HG03139 (cell line): ENCODE results near the gene RIMS4.

Experiments
- ATAC-seq: cut with Tn5 transposase; IDR thresholded peaks from one replicate; pipeline ENCODE4 v1.9.1; 2021; ENCODE audit not compliant: unreplicated experiment

Gene RIMS4

DNA sequence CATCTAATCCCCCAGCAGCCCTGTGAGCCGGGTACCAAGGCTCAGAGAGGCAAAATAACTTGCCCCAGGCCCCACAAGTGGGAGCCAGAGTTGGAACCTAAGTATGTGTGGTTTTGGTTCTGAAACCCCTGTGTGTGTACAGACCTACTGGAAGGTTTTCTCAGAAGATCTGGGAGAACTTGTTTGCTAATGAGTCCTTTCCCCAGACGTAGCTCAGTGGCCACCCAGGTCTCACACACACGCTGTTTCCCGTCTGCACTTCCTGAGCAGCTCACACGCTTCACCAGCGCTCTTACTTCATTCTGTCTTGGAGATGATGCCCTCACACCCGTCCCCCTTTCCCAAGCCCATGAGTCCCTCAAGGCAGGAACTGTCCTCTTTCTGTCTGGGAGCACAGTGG, 87.0 kb downstream of the RIMS4 start:
- no peak for ATAC-seq

DNA sequence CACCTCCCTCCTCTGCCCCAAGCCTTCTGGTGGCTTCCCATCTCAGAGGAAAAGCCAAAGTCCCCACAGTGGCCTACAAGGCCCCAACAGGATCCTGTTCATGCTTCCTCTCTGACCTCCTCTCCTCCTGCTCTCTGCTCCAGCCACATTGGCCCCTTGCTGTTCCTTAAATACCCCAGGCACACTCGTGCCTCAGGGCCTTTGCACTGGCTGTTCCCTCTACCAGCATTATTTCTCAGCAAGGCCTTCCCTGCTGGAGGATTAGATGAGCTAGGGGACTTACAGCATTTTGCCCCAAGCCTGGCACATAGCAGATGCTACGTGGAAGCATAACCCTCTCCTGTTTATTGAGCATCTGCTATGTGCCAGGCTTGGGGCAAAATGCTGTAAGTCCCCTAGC, 87.4 kb downstream of the RIMS4 start:
- ATAC-seq, result no peak

DNA sequence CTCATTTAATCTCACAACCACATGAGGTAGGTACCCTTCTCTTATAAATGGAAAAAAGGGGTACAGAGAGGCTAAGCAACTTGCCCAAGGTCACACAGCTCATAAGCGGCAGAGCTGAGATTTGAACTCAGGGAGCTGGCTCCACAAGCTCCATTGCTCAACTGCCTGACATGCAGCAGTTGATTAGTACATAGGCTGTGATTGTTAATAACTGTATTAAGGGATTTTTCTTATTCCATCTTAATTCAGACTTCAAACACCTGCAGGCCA, 88.6 kb downstream of the RIMS4 start:
- no peak for ATAC-seq

DNA sequence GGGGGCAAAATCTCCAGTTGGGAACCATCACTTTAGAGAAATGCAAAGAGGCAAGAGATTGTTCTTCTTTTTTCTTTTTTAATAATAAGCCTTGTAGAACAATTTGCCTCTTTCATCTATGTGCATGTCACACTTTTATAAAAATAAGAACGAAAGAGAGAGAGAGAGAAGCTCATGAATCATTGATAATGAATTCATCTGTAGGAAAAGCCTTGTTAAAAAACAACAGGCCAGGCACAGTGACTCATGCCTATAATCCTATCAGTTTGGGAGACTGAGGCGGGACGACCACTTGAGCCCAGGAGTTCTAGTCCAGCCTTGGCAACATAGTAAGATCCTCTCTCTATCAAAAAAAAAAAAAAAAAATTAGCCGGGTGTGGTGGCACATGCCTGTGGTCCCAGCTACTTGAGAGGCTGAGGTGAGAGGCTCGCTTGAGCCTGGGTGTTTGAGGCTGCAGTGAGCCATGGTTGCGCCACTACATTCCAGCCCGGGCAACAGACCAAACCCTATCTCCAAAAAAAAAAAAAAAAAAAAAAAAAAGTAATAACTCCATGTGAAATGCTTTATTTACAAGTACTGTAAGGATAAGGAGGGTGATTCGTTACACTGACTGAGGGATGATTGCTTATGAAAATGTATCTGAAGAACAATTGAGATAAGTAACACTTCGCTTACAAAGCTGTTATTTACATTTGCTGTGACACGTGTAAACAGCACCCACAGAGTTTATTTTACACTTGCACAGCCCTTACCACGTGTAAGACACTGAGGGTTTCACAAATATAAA, 89.2 kb downstream of the RIMS4 start:
- no peak for ATAC-seq

DNA sequence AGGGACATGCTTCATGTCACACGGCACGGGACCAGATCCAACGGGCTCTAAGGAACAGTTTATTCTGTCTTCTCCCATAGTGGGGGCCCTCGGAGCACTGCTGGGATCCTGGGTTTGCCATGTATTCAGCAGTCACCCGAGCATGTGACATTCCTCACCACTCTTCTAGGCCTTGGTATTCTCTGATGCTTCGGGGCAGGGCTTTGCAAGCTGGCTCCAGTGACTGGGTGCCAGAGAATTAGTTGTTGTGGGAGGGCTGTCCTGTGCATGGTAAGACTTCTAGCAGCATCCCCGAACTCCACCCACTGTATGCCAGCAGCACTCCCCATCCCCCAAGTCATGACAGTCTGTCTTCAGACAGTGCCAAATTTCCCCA, 89.7 kb downstream of the RIMS4 start:
- no peak for ATAC-seq

DNA sequence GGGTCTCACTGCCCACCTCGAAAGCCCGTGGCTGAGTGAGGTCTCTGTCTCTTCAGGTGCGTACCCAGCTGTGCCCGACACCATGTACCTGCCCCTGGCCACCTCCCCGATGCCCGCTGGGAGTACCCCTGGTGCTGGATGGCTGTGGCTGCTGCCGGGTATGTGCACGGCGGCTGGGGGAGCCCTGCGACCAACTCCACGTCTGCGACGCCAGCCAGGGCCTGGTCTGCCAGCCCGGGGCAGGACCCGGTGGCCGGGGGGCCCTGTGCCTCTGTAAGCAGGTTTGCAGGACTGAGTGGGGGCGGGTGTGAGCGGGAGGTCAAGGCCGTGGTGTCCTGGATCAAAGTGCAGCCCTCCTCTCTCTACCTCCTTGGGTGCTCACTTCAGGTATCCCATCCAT, 90.5 kb downstream of the RIMS4 start:
- no peak for ATAC-seq

DNA sequence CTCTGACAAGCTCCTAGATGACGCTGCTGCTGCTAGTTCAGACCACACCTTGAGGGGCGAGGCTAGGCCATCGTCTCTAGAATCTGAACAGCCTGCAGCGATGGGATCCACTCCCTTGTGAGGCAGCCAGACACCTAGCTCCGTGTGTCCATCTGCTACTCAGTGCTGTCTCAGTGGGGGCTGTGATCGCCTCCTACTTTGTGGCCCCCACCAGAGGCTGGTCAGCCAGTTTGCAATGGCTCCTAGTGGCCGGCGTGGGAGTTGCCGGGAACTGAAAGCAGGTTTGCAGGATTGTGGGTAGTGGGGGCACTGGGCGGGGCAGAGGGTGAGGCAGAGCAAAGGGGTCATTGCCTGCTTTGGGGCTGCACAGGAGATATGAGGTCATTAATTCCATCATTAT, 92.4 kb downstream of the RIMS4 start:
- no peak for ATAC-seq

DNA sequence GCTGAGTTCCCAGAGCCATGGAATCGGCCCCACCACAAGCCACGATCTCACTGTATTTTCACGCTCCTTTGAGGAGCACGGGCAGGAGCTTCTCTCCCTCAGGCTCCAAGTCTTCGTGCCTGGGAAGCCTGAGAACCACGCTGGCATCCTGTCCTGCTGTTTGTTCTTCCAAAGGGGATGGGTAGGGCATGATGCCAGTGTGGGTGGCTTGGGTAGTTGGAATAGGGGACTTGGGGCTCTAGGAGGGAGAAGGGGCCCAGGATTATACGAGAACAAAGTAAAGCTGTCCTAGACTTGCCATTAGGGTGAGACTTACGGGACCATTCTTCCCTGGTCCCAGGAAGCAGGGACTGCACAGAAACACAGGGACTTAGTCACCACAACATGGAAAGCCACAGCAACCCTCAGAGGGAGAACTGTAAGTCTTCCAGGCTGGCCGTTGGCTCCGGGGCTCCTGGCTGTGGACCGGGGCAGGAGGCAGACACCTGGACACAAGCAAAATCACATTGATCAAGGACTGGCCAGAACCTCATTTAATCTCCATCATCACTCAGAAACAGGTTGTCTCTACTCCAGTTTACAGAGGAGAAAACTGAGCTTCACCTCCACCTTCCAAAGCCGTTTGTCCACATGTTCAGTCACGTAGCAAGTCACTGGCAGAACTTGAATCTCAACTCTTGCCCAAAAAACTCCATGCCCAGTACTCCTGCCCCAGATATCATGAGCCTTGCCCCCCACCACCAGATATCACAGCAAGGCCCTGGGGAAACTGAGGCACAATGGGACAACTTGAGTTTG, 93.8 kb downstream of the RIMS4 start:
- ATAC-seq, result no peak

DNA sequence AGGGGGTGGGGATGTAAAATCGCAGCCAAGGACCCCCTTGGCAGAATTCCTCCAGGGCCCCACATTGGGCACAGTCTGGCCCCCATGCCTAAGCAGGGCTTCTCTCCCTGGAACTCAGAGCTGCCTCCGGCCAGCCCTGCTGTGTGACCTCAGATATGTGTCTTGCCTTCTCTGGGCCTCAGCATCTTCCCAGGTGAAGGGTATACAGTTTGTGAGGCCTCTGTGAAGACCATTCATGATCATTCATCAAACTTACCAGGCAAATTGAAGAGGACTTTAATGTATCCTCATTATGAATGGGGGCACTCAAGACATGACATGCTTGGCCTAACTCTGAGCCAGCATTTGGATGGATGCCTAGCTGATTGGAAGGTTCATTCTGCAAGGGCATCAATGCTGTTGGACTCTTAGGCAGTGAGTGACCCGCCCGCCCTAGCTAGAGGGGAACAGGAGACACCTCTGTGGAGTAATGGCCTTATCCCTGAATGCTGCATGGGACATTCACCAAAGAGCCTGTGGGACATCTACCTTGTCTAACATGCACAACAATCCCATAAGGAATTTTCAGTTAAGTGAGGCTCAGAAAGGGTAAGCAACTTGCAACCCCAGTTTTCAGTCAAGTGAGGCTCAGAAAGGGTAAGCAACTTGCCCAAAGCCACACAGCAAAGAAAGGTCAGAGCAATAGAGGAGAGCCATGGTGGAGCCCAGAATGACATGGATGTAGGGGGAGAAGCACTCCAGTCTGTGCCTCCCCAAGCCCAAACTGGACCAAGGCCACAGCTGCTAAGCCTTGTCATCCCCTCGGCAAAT, 94.6 kb downstream of the RIMS4 start:
- no peak for ATAC-seq

DNA sequence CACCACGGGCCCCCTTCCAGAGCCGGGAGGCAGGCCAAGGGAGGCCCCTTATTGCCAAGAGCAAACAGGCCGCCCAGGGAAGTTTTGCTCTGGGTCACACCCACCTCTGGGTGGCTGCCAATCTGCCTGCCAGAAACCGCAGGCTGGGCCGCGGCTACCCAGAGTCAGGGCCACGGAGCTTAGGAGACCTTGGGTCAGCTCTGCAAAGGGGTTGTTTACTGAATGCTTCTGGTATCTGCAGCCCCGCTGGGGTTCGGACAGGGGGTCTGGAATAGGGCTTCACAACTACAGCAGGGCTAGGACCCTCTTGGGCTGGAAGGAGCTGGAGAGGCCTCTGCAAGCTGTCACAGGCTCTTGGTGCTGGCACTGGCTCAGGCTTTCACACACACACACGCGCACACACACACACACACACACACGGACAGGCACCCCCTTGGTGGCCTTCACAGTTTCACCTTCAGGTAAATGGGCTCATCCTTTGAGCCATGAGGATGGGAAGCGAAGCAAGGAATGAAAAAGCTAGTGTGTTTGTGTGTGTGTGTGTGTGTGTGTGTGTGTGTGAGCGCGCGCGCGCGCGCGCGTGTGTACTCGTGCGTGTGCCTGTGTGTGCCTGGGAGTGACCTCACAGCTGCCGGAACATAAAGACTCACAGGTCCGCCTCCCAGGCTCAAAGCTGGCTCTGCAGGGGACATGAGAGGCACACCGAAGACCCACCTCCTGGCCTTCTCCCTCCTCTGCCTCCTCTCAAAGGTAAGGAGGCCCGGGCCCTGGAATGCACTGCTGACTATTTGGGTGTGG, 95.4 kb downstream of the RIMS4 start, which contains the start of gene CCN5:
Gene CCN5 (plus strand): TSS at position 669 of the 798 bp plus-strand sequence. CDS start 22 bp downstream, at position 691.
- ATAC-seq, result no peak

DNA sequence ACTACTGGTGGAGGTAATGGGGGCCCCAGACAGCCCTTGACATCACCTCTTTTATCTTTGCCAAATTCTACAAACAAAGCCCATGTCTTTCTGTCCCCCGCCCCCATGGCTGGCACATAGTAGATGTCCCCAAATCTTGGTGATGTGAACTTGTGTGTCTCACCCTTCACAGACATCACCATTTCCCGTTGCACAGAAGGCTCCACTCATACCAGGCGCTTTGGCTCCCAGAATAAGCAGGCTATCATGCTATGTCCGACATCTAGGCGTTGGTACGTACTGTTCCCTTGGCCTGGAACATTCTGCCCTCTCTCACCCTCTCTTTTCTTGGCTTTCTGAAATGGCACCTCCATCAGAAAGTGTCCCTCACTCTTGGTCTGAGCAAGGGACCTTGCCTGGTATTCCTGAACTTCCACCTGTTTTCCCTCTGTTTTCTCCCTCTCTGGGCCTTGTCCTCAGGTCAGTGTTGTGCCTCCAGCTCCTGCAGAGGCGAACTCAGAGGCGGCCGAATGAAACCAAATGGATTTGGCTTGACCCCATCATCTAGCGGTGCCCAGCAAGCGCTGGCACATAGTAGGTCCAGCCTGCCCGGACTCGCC, 96.1 kb downstream of the RIMS4 start:
- ATAC-seq, result no peak

DNA sequence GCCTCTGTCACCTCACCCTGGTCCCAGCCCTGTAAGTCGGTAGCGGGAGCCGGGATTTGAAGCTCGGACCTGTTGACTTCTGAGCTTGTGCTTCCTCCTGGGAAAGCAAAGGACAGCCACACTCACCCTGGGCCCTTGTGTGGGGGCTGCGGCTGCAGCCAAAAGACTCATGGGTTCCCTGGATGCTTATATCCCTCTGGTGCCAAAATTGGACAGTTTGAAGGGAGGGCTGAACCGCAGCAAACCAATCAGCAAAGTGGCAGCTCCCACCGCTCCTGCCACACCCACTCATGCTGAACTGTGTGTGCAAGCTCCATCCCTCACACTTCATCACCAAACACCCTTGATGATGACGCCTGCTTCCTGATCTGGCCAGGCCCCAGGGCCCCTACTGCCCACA, 99.1 kb downstream of the RIMS4 start:
- no peak for ATAC-seq

DNA sequence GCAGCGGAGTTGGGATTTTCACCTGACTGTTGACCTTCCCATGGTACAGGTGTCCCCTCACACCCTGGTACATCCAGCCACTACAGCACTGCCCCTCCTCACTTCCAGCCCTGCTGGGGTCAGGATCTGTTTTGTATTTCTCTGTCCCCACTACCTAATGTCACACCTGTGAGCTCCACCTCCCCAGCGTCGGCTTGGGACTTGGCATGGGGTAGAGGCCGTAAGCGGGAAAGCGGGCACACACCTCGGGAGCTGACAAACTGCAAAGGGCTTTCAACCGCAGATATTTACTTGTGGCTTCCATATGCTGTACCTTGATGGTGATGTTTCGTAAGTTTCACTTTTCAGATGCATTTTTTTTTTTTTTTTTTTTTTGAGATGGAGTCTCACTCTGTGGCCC, 100.5 kb downstream of the RIMS4 start:
- ATAC-seq, result no peak

DNA sequence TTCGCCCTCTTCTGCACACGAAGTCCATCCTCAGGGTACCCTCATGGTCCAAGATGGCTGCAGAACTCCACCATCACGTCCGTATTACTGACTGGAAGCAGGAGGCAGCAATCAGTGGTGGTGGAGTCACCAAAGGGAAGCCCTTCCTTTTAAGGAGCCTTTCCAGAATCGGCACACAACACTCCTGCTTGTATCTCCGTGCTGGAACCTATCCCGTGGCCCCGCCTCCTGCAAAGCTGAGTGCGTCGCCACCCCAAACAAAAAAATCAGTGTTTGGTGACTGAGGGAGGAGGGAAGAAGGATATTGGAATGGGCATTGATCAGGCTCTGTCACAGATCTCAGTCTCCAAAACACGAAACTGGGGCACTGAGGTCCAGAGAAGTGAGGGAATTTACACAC, 101.0 kb downstream of the RIMS4 start:
- ATAC-seq, result no peak

DNA sequence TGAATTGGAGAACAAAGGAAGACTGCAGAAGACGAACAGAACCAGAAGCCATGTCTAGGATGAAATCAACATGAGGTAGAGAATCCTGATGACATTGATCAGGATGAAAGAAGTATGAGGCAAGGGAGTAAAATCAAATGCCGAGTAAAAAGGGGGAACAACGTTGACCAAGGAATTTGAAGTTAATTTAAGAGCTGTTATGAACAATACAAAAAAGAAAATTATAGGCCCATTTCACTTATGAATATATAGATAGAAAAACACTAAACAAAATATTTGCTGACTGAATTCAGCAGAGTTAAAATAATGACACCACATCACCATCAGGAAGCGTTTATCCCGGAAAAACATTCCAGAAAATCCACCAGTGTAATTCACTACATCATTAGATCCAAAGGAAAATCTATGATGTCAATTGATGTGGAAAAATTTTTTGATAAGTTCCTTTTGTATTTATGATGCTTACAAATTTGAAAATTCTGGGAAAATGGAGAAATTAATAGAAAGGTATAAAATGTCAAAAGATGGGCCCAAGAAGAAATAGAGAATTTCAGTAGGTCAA, 103.2 kb downstream of the RIMS4 start:
- no peak for ATAC-seq

DNA sequence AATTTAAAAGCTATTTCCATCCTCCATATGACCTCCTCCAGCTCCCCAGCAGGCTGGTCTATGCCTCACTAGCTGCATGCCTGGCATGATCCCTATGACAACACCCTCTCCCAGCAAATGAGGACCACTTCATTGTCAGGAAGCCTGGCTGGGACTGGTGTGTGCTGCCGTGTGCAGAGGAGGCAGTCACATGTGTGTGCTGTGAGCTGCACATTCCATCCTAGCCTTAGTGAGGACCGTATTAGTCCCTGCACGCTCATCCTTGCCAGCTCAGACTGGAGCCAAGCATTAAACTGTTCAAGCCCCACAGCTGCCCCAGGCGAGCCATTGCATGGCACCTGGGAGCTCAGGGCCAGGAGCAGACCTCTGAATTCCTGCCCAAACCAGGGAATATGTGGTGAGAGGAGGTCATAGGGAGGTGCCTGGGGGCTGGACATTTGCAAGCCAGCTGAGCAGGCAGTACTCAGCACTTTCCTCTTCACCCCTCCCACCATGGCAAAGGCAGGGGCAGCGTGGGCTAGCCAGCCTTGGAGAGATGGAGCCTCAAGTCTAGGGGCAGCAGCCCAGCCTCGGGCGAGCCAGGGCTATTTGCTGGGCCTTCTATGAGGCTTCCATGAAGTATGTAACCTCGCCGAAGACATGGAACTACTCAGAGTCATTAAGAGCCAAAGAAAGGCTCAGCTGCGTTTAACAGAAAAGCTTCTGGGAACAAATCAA, 103.9 kb downstream of the RIMS4 start:
- ATAC-seq, result no peak

DNA sequence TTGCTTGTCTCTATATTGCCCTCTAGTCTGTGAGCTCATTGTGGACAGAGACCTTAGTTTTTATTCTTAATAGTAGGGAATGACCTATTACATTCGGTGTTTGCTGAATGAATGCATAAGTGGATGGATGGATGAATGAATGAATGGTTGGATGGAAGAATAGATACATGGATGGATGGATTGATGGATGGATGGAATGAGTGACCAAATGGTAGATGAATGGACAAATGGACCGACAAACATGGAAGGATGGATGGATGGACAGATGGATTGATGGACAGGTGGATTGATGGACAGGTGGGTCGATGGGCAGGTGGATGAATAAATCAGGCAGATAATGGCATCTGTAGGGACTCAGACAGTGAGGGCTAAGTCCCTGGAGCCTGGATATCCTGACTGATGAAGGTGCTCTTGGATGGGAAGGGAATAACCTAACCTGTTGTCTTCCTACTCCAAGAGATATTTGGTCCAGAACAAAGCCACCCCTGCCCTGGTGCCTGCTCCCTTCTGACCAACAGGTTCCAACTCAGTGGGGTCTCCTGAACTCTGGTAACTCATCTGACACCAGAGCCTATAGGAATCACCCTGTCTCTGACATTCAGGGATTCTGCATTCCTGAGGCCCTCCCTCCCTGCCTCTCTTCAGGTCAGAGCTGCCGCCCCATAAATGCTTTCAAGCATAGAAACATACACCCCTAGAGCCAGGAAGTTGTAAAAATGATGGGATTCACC, 104.8 kb downstream of the RIMS4 start:
- ATAC-seq, result no peak

DNA sequence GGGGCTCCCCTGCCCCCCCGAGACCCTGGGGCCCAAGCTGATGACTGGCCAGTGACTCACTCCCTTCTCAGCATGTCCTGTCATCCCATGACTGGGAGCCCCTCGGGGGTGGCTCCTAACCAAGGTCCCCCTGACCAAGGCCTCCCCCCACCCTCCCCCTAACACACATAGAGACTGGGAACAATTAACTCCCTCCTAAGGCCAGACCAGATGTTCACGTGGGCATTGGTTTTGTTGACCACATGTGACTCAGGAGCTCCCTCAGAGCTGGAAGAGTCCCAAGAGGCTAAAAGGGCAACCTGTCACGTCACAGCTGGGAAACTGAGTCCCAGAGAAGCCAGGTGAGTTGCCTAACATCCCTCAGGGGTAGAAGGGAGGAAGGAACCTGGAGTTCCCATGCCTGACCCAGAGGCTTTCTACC, 105.8 kb downstream of the RIMS4 start:
- no peak for ATAC-seq

DNA sequence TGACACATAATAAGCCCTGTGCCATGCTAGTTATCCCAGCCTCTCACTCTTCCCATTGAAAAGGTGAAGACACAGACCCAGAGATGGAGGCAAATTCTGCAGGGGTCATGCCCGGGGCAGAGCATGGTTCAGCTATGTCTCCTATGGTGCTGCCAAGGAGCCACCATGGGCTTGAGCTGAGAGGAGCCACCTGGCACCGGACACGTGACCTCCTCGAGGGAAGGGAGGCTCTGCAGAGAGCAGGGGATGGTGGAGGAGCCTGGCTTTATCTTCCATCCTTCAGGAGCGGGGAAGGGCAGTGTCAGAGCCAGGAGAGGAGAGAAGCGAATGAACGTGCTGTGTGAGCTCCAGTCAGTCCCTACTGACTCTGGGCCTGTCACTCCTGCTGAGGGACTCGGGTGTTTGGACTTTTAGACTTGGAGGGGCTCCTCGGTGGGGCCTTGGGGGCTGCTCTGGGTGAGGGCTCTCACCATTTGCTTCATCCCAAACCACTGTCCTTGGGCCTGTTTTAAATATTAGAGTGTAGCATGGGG, 106.3 kb downstream of the RIMS4 start:
- no peak for ATAC-seq
